Breast epithelium (tissue), 4 donors: ENCODE data around the gene APOC1. TPM values are rescaled to one million over a fixed set of nuclear protein-coding genes. Genes with fewer than 3 reads are reported as not detected.

Experiments
- DNase-seq, 2 donors: peaks; one replicate each; pipeline ENCODE4 v3.0.0-alpha.2; 2019; ENCODE audit warnings: low spot score in 2 of 2
- H3K27ac ChIP-seq, 2 donors: fragments of 200-600 bp; sonication (generic) in 1 of 2; one replicate each; pipeline ENCODE4 v1.5.1; 2016 to 2019; ENCODE audit warnings: mild to moderate bottlenecking in 1 of 2
- H3K27me3 ChIP-seq, 2 donors: fragments of 200-600 bp; sonication (generic) in 1 of 2; one replicate each; pipeline versions ENCODE4 v1.5.1 to v1.6.0; 2017 to 2019; ENCODE audit warnings: control low read depth in 1 of 2, mild to moderate bottlenecking in 1 of 2
- H3K36me3 ChIP-seq: fragments of 200-600 bp; one replicate; pipeline ENCODE4 v1.5.1; 2019
- H3K4me1 ChIP-seq, 2 donors: fragments of 200-600 bp; sonication (generic); one replicate each; pipeline ENCODE4 v1.5.1; 2016 to 2019; ENCODE audit warnings: control low read depth in 1 of 2
- H3K4me3 ChIP-seq, 3 donors: fragments of 200-600 bp; sonication (generic); 1 replicate in 2 of 3; 2 replicates in 1 of 3; pipeline ENCODE4 v1.5.1; 2016 to 2019; ENCODE audit warnings: mild to moderate bottlenecking in 3 of 3, moderate library complexity in 2 of 3
- H3K9me3 ChIP-seq, 2 donors: fragments of 200-600 bp; sonication (generic) in 1 of 2; one replicate each; pipeline ENCODE4 v1.5.1; 2016 to 2019; ENCODE audit warnings: control low read depth in 1 of 2
- POLR2A ChIP-seq: fragments of 450-650 bp; IDR thresholded peaks from one replicate; pipeline ENCODE4 v1.6.1; 2016; ENCODE audit warnings: antibody characterized with exemption, mild to moderate bottlenecking, moderate library complexity
- POLR2AphosphoS5 ChIP-seq, 3 donors: sonication (generic); formaldehyde crosslinking; IDR thresholded peaks; one replicate each; pipeline ENCODE4 v1.6.1; 2017; ENCODE audit warnings: antibody characterized with exemption in 3 of 3
- intact Hi-C: fragments of 100-400 bp; cut with DNase I; formaldehyde crosslinking; loops from one replicate; pipeline ENCODE4 v1.15.1; 2023; ENCODE audit warnings: low total_unique reads
- total RNA-seq, 3 donors: library from RNA; depleted of rRNA; stranded (reverse); fragments of >200 nt; gene quantifications; one replicate each; pipeline ENCODE4 v1.1.0, GENCODE V29; 2016
- TF ChIP-seq, protein P1 (sequence below), 3 donors: fragments of 450-650 bp; IDR thresholded peaks; one replicate each; pipeline ENCODE4 v1.5.1; 2016 to 2017; ENCODE audit warnings: antibody characterized with exemption in 3 of 3, mild to moderate bottlenecking in 3 of 3, moderate library complexity in 3 of 3

Gene APOC1
- total RNA-seq, 3 donors from 2014 or later: 59.0 to 285 (median 78.7) TPM

DNA sequence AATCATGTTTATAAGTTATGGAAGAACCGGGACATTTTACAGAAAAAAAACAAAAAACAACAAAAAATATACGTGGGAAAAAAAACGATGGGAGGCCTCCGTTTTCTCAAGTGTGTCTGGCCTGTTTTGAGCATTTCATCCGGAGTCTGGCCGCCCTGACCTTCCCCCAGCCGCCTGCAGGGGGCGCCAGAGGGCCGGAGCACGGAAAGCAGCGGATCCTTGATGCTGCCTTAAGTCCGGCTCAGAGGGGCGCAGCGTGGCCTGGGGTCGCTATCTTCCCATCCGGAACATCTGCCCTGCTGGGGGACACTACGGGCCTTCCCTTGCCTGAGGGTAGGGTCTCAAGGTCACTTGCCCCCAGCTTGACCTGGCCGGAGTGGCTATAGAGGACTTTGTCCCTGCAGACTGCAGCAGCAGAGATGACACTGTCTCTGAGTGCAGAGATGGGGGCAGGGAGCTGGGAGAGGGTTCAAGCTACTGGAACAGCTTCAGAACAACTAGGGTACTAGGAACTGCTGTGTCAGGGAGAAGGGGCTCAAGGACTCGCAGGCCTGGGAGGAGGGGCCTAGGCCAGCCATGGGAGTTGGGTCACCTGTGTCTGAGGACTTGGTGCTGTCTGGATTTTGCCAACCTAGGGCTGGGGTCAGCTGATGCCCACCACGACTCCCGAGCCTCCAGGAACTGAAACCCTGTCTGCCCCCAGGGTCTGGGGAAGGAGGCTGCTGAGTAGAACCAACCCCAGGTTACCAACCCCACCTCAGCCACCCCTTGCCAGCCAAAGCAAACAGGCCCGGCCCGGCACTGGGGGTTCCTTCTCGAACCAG lies 10.6 kb upstream of the APOC1 start:
- no peaks in the 10 kb centered on the region for H3K9me3 ChIP-seq
- H3K27ac ChIP-seq: no peak overlapping the region
- no peaks in the 10 kb centered on the region for H3K36me3 ChIP-seq
- intact Hi-C loops: no loop called here
- H3K27me3 ChIP-seq: no peaks in the 10 kb centered on the region
- no peak overlapping the region for H3K4me3 ChIP-seq
- peak; percentile 70 to 78 for DNase-seq
- peaks cover 0 to 9% of the 10 kb centered on the region in 2 donors for H3K4me1 ChIP-seq
- TF ChIP-seq, protein P1, sequence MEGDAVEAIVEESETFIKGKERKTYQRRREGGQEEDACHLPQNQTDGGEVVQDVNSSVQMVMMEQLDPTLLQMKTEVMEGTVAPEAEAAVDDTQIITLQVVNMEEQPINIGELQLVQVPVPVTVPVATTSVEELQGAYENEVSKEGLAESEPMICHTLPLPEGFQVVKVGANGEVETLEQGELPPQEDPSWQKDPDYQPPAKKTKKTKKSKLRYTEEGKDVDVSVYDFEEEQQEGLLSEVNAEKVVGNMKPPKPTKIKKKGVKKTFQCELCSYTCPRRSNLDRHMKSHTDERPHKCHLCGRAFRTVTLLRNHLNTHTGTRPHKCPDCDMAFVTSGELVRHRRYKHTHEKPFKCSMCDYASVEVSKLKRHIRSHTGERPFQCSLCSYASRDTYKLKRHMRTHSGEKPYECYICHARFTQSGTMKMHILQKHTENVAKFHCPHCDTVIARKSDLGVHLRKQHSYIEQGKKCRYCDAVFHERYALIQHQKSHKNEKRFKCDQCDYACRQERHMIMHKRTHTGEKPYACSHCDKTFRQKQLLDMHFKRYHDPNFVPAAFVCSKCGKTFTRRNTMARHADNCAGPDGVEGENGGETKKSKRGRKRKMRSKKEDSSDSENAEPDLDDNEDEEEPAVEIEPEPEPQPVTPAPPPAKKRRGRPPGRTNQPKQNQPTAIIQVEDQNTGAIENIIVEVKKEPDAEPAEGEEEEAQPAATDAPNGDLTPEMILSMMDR (IDR thresholded peaks at IDR 0.05): peak; percentile 97
- TF ChIP-seq POLR2AphosphoS5 (IDR thresholded peaks at IDR 0.05) (peak in 1 of 3 donors; percentile 9), POLR2A (no peak)

DNA sequence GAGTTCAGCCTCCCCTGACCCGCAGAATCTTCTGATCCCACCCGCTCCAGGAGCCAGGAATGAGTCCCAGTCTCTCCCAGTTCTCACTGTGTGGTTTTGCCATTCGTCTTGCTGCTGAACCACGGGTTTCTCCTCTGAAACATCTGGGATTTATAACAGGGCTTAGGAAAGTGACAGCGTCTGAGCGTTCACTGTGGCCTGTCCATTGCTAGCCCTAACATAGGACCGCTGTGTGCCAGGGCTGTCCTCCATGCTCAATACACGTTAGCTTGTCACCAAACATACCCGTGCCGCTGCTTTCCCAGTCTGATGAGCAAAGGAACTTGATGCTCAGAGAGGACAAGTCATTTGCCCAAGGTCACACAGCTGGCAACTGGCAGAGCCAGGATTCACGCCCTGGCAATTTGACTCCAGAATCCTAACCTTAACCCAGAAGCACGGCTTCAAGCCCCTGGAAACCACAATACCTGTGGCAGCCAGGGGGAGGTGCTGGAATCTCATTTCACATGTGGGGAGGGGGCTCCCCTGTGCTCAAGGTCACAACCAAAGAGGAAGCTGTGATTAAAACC lies 9.9 kb upstream of the APOC1 start:
- TF ChIP-seq POLR2AphosphoS5 (IDR thresholded peaks at IDR 0.05): peak in 1 of 3 donors; percentile 11
- TF ChIP-seq, protein P1 (IDR thresholded peaks at IDR 0.05): no peak
- TF ChIP-seq POLR2A: no peak
- intact Hi-C loops: no loop called here

DNA sequence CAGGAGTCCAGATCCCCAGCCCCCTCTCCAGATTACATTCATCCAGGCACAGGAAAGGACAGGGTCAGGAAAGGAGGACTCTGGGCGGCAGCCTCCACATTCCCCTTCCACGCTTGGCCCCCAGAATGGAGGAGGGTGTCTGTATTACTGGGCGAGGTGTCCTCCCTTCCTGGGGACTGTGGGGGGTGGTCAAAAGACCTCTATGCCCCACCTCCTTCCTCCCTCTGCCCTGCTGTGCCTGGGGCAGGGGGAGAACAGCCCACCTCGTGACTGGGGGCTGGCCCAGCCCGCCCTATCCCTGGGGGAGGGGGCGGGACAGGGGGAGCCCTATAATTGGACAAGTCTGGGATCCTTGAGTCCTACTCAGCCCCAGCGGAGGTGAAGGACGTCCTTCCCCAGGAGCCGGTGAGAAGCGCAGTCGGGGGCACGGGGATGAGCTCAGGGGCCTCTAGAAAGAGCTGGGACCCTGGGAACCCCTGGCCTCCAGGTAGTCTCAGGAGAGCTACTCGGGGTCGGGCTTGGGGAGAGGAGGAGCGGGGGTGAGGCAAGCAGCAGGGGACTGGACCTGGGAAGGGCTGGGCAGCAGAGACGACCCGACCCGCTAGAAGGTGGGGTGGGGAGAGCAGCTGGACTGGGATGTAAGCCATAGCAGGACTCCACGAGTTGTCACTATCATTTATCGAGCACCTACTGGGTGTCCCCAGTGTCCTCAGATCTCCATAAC lies 8.8 kb upstream of the APOC1 start, which contains the start of gene APOE:
Gene APOE (plus strand): TSS at position 360 of the 724 bp plus-strand sequence. CDS start 829 bp downstream, outside the sequence.
- H3K4me1 ChIP-seq: peaks cover 0 to 9% of the 10 kb centered on the region in 2 donors
- no peaks in the 10 kb centered on the region for H3K27me3 ChIP-seq
- intact Hi-C loops: loop anchor here (5.0 kb wide), 1 partner anchor 42 kb away; the partner anchor contains the start of gene APOC2
- TF ChIP-seq POLR2A: no peak
- TF ChIP-seq, protein P1 (IDR thresholded peaks at IDR 0.05): no peak
- peak in 1 of 3 donors; percentile 16 for TF ChIP-seq POLR2AphosphoS5 (IDR thresholded peaks at IDR 0.05)
- H3K9me3 ChIP-seq: no peaks in the 10 kb centered on the region
- peak within 1 kb of the TSS; percentile 25 to 63 (median 53) for H3K4me3 ChIP-seq
- DNase-seq: peak in 1 of 2 donors; percentile 43
- peak within 1 kb of the TSS; percentile 71 to 87 for H3K27ac ChIP-seq
- no peaks in the 10 kb centered on the region for H3K36me3 ChIP-seq

More for the DNA sequence above, 9.9 kb upstream of the APOC1 start:
- Histone ChIP-seq H3K27ac (no peak overlapping the region), H3K9me3 (no peaks in the 10 kb centered on the region), H3K4me1 (peaks cover 0 to 9% of the 10 kb centered on the region in 2 donors), H3K4me3 (no peak overlapping the region), H3K36me3 (no peaks in the 10 kb centered on the region), H3K27me3 (no peaks in the 10 kb centered on the region)
- no peak for DNase-seq

DNA sequence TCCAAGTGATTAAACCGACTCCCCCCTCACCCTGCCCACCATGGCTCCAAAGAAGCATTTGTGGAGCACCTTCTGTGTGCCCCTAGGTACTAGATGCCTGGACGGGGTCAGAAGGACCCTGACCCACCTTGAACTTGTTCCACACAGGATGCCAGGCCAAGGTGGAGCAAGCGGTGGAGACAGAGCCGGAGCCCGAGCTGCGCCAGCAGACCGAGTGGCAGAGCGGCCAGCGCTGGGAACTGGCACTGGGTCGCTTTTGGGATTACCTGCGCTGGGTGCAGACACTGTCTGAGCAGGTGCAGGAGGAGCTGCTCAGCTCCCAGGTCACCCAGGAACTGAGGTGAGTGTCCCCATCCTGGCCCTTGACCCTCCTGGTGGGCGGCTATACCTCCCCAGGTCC lies 6.8 kb upstream of the APOC1 start:
- Histone ChIP-seq H3K36me3 (no peaks in the 10 kb centered on the region), H3K27me3 (no peaks in the 10 kb centered on the region), H3K9me3 (no peaks in the 10 kb centered on the region), H3K4me3 (no peak overlapping the region), H3K4me1 (peaks cover 7 to 9% of the 10 kb centered on the region in 2 donors), H3K27ac (peak overlapping the region in 1 of 2 donors; percentile 87)
- intact Hi-C loops: loop anchor here (5.0 kb wide), 1 partner anchor 40 kb away; the partner anchor contains the start of gene APOC2
- DNase-seq: no peak
- TF ChIP-seq POLR2A (no peak), POLR2AphosphoS5 (IDR thresholded peaks at IDR 0.05) (no peak)
- TF ChIP-seq, protein P1 (IDR thresholded peaks at IDR 0.05): no peak
